HG02798 (cell line): ENCODE data around the gene ISM1.

Experiments used
- ATAC-seq: cut with Tn5 transposase; IDR thresholded peaks from one replicate; pipeline ENCODE4 v1.9.1; 2021; ENCODE audit warnings: mild to moderate bottlenecking; ENCODE audit not compliant: unreplicated experiment, poor library complexity

ISM1 gene

GRCh38 chr20:13277663-13278295, 56.7 kb downstream of the ISM1 start:
- no peak for ATAC-seq

GRCh38 chr20:13278812-13279570, 57.9 kb downstream of the ISM1 start:
- no peak for ATAC-seq

GRCh38 chr20:13280609-13281324, 59.7 kb downstream of the ISM1 start:
- no peak for ATAC-seq

GRCh38 chr20:13283869-13284829, 63.1 kb downstream of the ISM1 start:
- ATAC-seq: no peak

- no peak for ATAC-seq
Measured at GRCh38 chr20:13284830-13285229, 63.8 kb downstream of the ISM1 start.

GRCh38 chr20:13285408-13285807, 64.3 kb downstream of the ISM1 start:
- ATAC-seq: no peak

GRCh38 chr20:13286052-13286451, 65.0 kb downstream of the ISM1 start:
- ATAC-seq: no peak

GRCh38 chr20:13286607-13287006, 65.5 kb downstream of the ISM1 start:
- no peak for ATAC-seq

GRCh38 chr20:13288357-13288756, 67.3 kb downstream of the ISM1 start:
- no peak for ATAC-seq

GRCh38 chr20:13289031-13289430, 68.0 kb downstream of the ISM1 start:
- ATAC-seq: no peak

GRCh38 chr20:13290724-13291123, 69.7 kb downstream of the ISM1 start:
- no peak for ATAC-seq

- ATAC-seq: no peak
Measured at GRCh38 chr20:13291157-13291556, 70.1 kb downstream of the ISM1 start.

GRCh38 chr20:13292201-13292885, 71.3 kb downstream of the ISM1 start:
- no peak for ATAC-seq

- no peak for ATAC-seq
Measured at GRCh38 chr20:13294522-13294921, 73.4 kb downstream of the ISM1 start.

GRCh38 chr20:13295637-13296036, 74.6 kb downstream of the ISM1 start:
- no peak for ATAC-seq

- no peak for ATAC-seq
Measured at GRCh38 chr20:13296070-13296469, 75.0 kb downstream of the ISM1 start.

GRCh38 chr20:13297147-13297899, 76.2 kb downstream of the ISM1 start:
- no peak for ATAC-seq

GRCh38 chr20:13298692-13299373, 77.8 kb downstream of the ISM1 start:
- ATAC-seq: no peak
